Measurements from ENCODE around the gene CRIP2. TPM values are rescaled to one million over a fixed set of nuclear protein-coding genes. Genes with fewer than 3 reads are reported as not detected.

CRIP2 gene
- polyA plus RNA-seq, 1 experiment, result 19.5 TPM

- ChIA-PET POLR2A (no interaction called here), CTCF (no interaction called here)
- DNase-seq (ENCODE audit: low read depth), result no peak
- no peak overlapping the region for H3K4me3 ChIP-seq (ENCODE audit: low read depth, low read length)
- H3K36me3 ChIP-seq (ENCODE audit: control insufficient read depth, insufficient read depth, low read length), result peaks cover 36% of the 10 kb centered on the region
- TF ChIP-seq, protein P1, sequence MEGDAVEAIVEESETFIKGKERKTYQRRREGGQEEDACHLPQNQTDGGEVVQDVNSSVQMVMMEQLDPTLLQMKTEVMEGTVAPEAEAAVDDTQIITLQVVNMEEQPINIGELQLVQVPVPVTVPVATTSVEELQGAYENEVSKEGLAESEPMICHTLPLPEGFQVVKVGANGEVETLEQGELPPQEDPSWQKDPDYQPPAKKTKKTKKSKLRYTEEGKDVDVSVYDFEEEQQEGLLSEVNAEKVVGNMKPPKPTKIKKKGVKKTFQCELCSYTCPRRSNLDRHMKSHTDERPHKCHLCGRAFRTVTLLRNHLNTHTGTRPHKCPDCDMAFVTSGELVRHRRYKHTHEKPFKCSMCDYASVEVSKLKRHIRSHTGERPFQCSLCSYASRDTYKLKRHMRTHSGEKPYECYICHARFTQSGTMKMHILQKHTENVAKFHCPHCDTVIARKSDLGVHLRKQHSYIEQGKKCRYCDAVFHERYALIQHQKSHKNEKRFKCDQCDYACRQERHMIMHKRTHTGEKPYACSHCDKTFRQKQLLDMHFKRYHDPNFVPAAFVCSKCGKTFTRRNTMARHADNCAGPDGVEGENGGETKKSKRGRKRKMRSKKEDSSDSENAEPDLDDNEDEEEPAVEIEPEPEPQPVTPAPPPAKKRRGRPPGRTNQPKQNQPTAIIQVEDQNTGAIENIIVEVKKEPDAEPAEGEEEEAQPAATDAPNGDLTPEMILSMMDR (IDR thresholded peaks at IDR 0.05; ENCODE audit: insufficient read depth, low read depth, low read length), result no peak
- no peaks in the 10 kb centered on the region for H3K27me3 ChIP-seq (ENCODE audit: control insufficient read depth, insufficient read depth, low read length)
Measured at GRCh38 chr14:105460116-105460515, 14.5 kb upstream of the CRIP2 start.

DNA sequence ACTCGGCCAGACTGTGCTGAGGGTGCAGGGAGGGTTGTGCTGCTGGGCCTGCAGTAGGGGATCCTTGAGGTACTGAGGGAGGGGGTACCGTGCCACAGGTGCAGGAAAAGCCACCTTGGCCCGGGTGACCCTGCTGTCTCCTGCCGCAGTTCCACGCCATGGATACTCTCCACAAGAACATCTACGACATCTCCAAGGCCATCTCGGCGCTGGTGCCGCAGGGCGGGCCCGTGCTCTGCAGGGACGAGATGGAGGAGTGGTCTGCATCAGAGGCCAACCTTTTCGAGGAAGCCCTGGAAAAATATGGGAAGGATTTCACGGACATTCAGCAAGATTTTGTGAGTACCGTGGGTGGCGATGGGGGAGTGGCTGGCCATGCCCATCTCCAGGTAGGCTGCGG, 14.0 kb upstream of the CRIP2 start:
- CTCF ChIA-PET, result interaction anchor here (1.0 kb wide), 1 partner anchor 12 kb away, joined by 3 read pairs; no protein-coding TSS in a partner anchor
- H3K36me3 ChIP-seq (ENCODE audit: control insufficient read depth, insufficient read depth, low read length), result peaks cover 36% of the 10 kb centered on the region
- DNase-seq (ENCODE audit: low read depth), result no peak
- POLR2A ChIA-PET, result no interaction called here
- TF ChIP-seq, protein P1 (IDR thresholded peaks at IDR 0.05; ENCODE audit: insufficient read depth, low read depth, low read length), result no peak
- H3K4me3 ChIP-seq (ENCODE audit: low read depth, low read length), result no peak overlapping the region
- H3K27me3 ChIP-seq (ENCODE audit: control insufficient read depth, insufficient read depth, low read length), result no peaks in the 10 kb centered on the region

DNA sequence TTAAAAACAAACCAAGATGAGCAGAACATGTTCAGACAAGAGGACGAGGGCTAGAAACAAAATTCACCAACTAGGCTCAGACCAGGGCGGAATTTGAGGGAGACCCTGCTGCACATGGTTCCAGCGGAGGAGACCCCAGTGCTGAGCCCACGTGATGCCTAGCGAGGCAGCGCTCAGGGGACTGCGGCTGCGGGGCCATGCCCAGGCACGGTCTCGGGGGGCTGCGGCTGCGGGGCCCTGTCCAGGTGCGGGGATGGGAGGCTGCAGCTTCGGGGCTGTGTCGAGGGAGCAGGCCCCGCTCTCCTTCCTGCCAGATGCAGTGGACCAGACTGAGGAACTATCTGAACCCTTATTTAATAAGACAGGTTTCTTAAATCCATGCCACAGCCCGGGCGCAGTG, 12.7 kb upstream of the CRIP2 start:
- CTCF ChIA-PET, result no interaction called here
- TF ChIP-seq, protein P1 (IDR thresholded peaks at IDR 0.05; ENCODE audit: insufficient read depth, low read depth, low read length), result no peak
- no peak for DNase-seq (ENCODE audit: low read depth)

DNA sequence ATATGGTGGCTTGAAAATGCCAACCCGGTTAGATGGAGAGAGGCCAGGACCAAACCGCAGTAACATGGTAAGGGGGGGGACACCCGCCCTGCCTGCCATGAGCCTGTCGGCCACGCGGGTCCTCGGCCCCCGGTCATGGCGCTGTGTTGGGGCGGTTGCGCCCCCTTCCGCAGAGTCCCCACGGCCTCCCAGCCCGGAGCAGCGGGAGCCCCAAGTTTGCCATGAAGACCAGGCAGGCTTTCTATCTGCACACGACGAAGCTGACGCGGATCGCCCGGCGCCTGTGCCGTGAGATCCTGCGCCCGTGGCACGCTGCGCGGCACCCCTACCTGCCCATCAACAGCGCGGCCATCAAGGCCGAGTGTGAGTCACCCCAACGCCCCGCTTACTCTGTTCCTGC, 10.1 kb upstream of the CRIP2 start:
- no peaks in the 10 kb centered on the region for H3K27me3 ChIP-seq (ENCODE audit: control insufficient read depth, insufficient read depth, low read length)
- H3K4me3 ChIP-seq (ENCODE audit: low read depth, low read length), result no peak overlapping the region
- TF ChIP-seq, protein P1 (IDR thresholded peaks at IDR 0.05; ENCODE audit: insufficient read depth, low read depth, low read length), result no peak
- ChIA-PET POLR2A (no interaction called here), CTCF (interaction anchor here (2.0 kb wide), 1 partner anchor 16 kb away, joined by 8 read pairs; no protein-coding TSS in a partner anchor)
- peaks cover 39% of the 10 kb centered on the region for H3K36me3 ChIP-seq (ENCODE audit: control insufficient read depth, insufficient read depth, low read length)
- no peak for DNase-seq (ENCODE audit: low read depth)

More for the DNA sequence above, 12.7 kb upstream of the CRIP2 start:
- peaks cover 31% of the 10 kb centered on the region for H3K36me3 ChIP-seq (ENCODE audit: control insufficient read depth, insufficient read depth, low read length)
- no peaks in the 10 kb centered on the region for H3K27me3 ChIP-seq (ENCODE audit: control insufficient read depth, insufficient read depth, low read length)
- POLR2A ChIA-PET, result no interaction called here
- H3K4me3 ChIP-seq (ENCODE audit: low read depth, low read length), result no peak overlapping the region

GRCh38 chr14:105465209-105466031, 9.2 kb upstream of the CRIP2 start:
- TF ChIP-seq, protein P1 (IDR thresholded peaks at IDR 0.05; ENCODE audit: insufficient read depth, low read depth, low read length), result no peak
- CTCF ChIA-PET, result no interaction called here
- POLR2A ChIA-PET, result no interaction called here
- Histone ChIP-seq H3K27me3 (ENCODE audit: control insufficient read depth, insufficient read depth, low read length) (no peaks in the 10 kb centered on the region), H3K4me3 (ENCODE audit: low read depth, low read length) (no peak overlapping the region), H3K36me3 (ENCODE audit: control insufficient read depth, insufficient read depth, low read length) (peaks cover 42% of the 10 kb centered on the region)
- DNase-seq (ENCODE audit: low read depth), result no peak
